Transverse colon (tissue), 4 donors: ENCODE measurements around the gene RRP1B. TPM values are rescaled to one million over a fixed set of nuclear protein-coding genes. Genes with fewer than 3 reads are reported as not detected.
"Not testable (repeated sequence)": the region's sequence is repeated elsewhere in the genome, so short reads cannot be mapped to it uniquely, and the experiment has no call there.

Source experiments
- DNase-seq: peaks from one replicate; pipeline ENCODE4 v3.0.0-alpha.2; 2019
- H3K27ac ChIP-seq, 4 donors: fragments of 200-600 bp; sonication (generic); 2 replicates each; pipeline ENCODE4 v1.5.1; 2016 to 2018; ENCODE audit warnings: inconsistent platforms in 4 of 4
- H3K27me3 ChIP-seq: fragments of 200-600 bp; sonication (generic); 2 replicates; pipeline ENCODE4 v1.5.1; 2017; ENCODE audit warnings: inconsistent platforms
- H3K36me3 ChIP-seq, 4 donors: fragments of 200-600 bp; sonication (generic); 2 replicates each; pipeline ENCODE4 v1.5.1; 2017 to 2019; ENCODE audit warnings: inconsistent platforms in 4 of 4
- H3K4me1 ChIP-seq, 4 donors: fragments of 200-600 bp; sonication (generic); 2 replicates each; pipeline ENCODE4 v1.5.1; 2017 to 2020; ENCODE audit warnings: inconsistent platforms in 4 of 4
- H3K4me3 ChIP-seq, 4 donors: fragments of 200-600 bp; sonication (generic); 1 replicate in 1 of 4; 2 replicates in 3 of 4; pipeline versions ENCODE4 v1.5.1 to v1.6.1; 2017 to 2019; ENCODE audit warnings: inconsistent platforms in 4 of 4
- H3K9me3 ChIP-seq, 2 donors: fragments of 200-600 bp; sonication (generic); 2 replicates each; pipeline ENCODE4 v1.5.1; 2017 to 2019; ENCODE audit warnings: inconsistent platforms in 2 of 2
- CTCF ChIP-seq, 5 experiments: fragments of 200-600 bp in 3 of 5; fragments of 450-650 bp in 2 of 5; sonication (generic) in 3 of 5; IDR thresholded peaks; 1 replicate in 2 of 5; 2 replicates in 3 of 5; pipeline ENCODE4 v1.5.1; 2016 to 2017; ENCODE audit warnings: antibody characterized with exemption in 5 of 5, inconsistent platforms in 3 of 5, mild to moderate bottlenecking in 2 of 5, moderate library complexity in 1 of 5
- EP300 ChIP-seq: sonication (generic); formaldehyde crosslinking; IDR thresholded peaks from one replicate; pipeline ENCODE4 v1.6.1; 2017; ENCODE audit warnings: antibody characterized with exemption, low read depth
- POLR2A ChIP-seq: fragments of 450-650 bp; IDR thresholded peaks from one replicate; pipeline ENCODE4 v1.6.1; 2016; ENCODE audit warnings: antibody characterized with exemption, mild to moderate bottlenecking, moderate library complexity
- POLR2AphosphoS5 ChIP-seq, 3 donors: sonication (generic); formaldehyde crosslinking; IDR thresholded peaks; one replicate each; pipeline ENCODE4 v1.6.1; 2016; ENCODE audit warnings: antibody characterized with exemption in 3 of 3
- WGBS, 2 donors: methylation state at CpG; one replicate each; pipeline ENCODE4 v1.1.5; 2018; ENCODE audit warnings: low coverage in 1 of 2; 5-methylcytosine and 5-hydroxymethylcytosine counted together
- in situ Hi-C, 4 donors: fragments of 200-750 bp; cut with MboI; loops; one replicate each; pipeline versions ENCODE4 v1.15.0 to v1.15.1; 2017; ENCODE audit warnings: low sequenced_read_pairs in 3 of 4, low pct_ligation_motif_present in 1 of 4, low pct_unique_long_range_greater_than_20kb in 1 of 4
- intact Hi-C: fragments of 100-400 bp; cut with DNase I; formaldehyde crosslinking; loops from one replicate; pipeline ENCODE4 v1.15.1; 2023; ENCODE audit warnings: low total_unique reads
- total RNA-seq, 4 donors: library from RNA; depleted of rRNA; stranded (reverse); fragments of >200 nt; gene quantifications; one replicate each; pipeline ENCODE4 v1.1.0, GENCODE V29; 2016

RRP1B gene
- total RNA-seq, 4 donors from 2014 or later: 6.0 to 15.4 (median 12.0) TPM

GRCh38 chr21:43697758-43698643, 38.6 kb downstream of the RRP1B start:
- intact Hi-C loops (no loop called here), in situ Hi-C loops (no loop called here)
- Histone ChIP-seq H3K27ac (no peak overlapping the region), H3K27me3 (no peaks in the 10 kb centered on the region), H3K36me3 (peaks cover 0 to 4% (median 1%) of the 10 kb centered on the region in 4 donors), H3K4me1 (peaks cover under 1 to 6% (median 5%) of the 10 kb centered on the region in 4 donors), H3K4me3 (no peak overlapping the region), H3K9me3 (no peaks in the 10 kb centered on the region)
- 89 to 97% methylated on average over 5 to 11 of the region's 11 CpGs for WGBS, 2 donors
- TF ChIP-seq EP300: no peak
- TF ChIP-seq POLR2A: no peak
- no peak for TF ChIP-seq CTCF (IDR thresholded peaks at IDR 0.05)
- no peak for TF ChIP-seq POLR2AphosphoS5 (IDR thresholded peaks at IDR 0.05)
- DNase-seq: no peak

GRCh38 chr21:43699492-43699777, 40.1 kb downstream of the RRP1B start:
- in situ Hi-C loops, H3K27ac ChIP-seq, H3K36me3 ChIP-seq, H3K4me3 ChIP-seq, DNase-seq, H3K9me3 ChIP-seq, H3K27me3 ChIP-seq, intact Hi-C loops: not testable (repeated sequence)
- peaks cover 4 to 10% (median 5%) of the 10 kb centered on the region in 4 donors for H3K4me1 ChIP-seq
- WGBS, 2 donors: 75 to 79% methylated on average over 2 to 5 of the region's 5 CpGs

DNA sequence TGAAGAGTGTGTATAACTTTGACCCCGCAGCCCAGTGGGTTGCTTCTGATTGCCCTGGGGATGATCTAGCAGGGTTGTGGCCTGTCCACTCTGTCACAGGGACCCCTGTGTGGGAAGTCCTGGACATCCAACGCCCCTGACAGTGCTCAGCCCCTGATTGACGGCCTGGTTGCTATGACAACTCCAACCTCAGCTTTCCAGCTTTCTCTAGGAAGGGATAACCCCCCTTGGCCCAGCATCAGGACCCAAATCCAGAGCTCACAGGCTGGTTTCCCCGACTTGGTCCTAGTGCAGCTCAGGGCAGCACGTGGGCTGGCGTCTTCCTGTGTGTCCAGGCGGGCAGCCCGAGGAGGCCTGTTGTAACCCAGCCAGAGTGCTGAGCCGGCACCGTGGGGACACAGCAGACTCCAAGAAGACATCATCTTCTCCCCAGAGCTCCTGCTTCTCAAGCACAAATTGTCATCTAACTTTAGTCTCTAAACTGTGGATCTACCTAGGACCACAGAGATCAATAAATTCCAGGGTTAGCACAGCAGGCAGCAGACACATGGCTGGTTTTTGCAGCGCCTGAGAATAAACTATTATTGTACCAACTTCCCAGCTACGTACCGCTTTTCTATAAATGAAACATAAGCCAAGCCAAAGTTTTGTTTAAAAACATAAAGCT, 40.7 kb downstream of the RRP1B start:
- in situ Hi-C loops (no loop called here), intact Hi-C loops (no loop called here)
- Histone ChIP-seq H3K4me1 (peaks cover 4 to 10% (median 5%) of the 10 kb centered on the region in 4 donors), H3K9me3 (no peaks in the 10 kb centered on the region), H3K27ac (no peak overlapping the region), H3K27me3 (no peaks in the 10 kb centered on the region), H3K4me3 (no peak overlapping the region), H3K36me3 (no peaks in the 10 kb centered on the region)
- WGBS, 2 donors: 84 to 95% methylated on average over 4 to 13 of the region's 13 CpGs
- no peak for TF ChIP-seq CTCF (IDR thresholded peaks at IDR 0.05)
- TF ChIP-seq EP300: no peak
- no peak for TF ChIP-seq POLR2A
- no peak for TF ChIP-seq POLR2AphosphoS5 (IDR thresholded peaks at IDR 0.05)
- DNase-seq: no peak

DNA sequence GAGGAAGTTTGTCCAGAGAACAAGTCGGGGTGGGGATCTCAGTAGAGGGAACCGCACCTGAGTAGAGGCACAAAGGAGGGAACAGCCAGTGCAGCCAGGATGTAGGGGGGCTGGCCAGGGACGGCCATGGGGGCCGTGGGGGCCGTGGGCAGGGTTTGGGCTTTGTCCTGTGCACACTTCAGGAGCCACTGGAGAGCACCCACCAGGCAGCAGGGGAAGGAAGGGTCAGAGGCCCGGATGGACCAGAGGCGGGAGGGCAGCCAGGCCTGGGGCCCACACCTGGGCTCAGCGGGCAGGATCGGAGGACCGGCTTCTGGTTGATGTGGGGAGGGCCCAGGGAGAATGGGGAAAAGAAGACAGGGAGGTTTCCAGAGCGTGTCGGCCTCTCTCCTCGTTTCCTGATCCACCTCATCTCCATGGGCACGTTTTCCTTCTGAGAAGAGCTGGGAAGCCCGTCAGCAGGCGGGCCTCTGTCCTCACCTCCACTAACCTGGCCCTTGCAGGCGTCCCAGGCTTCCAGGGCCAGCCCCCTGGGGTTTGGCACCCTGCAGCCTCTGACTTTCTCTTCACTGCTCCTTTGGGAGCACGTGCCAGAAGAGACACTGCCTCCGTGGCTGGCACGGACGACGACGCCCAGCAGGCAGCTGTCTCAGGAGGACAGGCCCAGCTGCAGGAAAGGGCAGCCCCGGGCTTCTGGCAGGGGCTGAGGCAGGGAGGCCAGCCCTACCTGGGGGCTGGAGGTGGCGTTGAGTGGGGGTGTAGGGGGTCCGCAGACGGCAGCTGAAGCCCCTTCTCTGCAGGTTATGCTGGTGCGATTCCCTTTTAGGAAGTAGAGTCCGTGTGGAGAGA, 42.8 kb downstream of the RRP1B start:
- intact Hi-C loops (no loop called here), in situ Hi-C loops (no loop called here)
- no peaks in the 10 kb centered on the region for H3K36me3 ChIP-seq
- H3K27ac ChIP-seq: no peak overlapping the region
- peaks cover 4 to 10% (median 5%) of the 10 kb centered on the region in 4 donors for H3K4me1 ChIP-seq
- no peak for TF ChIP-seq POLR2A
- TF ChIP-seq CTCF (IDR thresholded peaks at IDR 0.05): no peak
- no peak for TF ChIP-seq POLR2AphosphoS5 (IDR thresholded peaks at IDR 0.05)
- no peak for TF ChIP-seq EP300
- no peak overlapping the region for H3K4me3 ChIP-seq
- no peaks in the 10 kb centered on the region for H3K9me3 ChIP-seq
- 75 to 100% methylated on average over 1 to 26 of the region's 29 CpGs for WGBS, 2 donors
- no peak for DNase-seq
- H3K27me3 ChIP-seq: no peaks in the 10 kb centered on the region
